Measurements from ENCODE around the gene NCS1.
"Not testable (repeated sequence)": the region's sequence is repeated elsewhere in the genome, so short reads cannot be mapped to it uniquely, and the experiment has no call there.

NCS1 gene

DNA sequence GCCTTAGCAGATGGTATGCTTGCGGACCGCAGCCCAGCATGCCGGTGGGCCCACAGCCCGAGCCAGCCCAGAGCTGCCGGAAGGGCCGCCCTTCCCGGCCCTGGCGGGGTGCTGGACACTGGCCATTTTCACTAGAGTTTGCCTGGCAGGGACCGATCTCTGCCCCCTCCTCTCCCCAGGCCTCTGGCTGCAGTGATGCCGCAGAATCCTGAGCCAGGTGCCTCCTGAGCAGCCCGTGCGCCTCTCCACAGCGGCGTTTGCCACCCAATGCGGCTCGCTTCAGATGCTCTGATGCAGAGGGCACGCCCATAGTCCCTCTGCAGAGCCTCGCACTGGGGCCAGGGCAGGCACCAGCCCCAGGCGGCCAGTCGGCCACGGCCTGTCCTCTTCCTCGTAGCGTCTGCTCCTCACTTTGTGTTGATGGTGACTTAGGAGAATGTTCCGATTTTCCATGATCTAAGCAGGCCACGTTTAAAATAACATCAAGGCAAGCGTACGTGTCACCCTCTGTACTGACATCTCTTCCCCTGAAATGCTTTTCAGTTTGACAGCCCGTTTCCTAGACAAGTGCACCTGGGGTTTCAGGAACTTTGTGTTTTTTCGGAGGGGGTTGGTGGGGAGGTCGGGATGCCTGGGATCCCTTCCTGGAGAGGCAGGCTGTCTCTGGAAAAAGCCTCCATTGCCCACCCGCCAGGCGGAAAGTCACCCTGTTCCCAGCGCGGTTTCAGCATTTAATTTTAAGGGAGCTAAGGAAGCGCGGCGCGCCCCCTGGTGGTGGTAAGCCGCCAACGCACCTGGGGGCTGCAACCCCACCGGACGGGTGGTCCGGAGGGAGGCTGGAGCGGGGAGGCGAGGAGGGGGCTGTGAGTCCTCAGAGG, 63.6 kb downstream of the NCS1 start:
- in situ Hi-C loops (cut with MboI; ENCODE audit: low sequenced_read_pairs): loop anchor here (5.0 kb wide), 1 partner anchor 123 kb away; no protein-coding TSS in a partner anchor

DNA sequence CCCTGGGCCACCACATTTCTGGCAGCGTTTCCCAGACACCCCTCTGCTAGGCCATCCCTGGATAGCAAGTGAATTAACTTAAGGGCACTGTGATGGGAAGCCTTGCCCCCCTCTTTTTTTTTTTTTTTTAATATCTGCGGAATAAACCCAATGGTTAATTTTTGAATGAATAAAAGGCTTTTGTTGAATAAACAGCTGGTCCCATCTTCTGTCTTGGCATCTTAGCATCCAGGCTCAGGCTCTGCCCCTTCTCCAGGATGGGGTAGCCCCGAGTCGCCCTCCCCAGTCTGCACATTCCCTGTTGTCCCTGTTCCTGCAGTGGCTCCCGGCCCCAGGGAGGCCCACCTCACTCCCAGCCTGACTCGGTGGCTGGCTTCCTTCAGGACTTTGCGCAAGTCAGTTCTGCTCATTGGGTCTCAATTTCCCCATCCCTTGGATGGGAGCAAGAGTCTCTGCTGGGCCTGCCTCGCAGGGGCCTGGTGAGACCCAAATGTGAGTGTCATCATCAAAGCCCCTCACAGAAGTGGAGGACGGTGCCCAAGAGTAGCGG, 64.3 kb downstream of the NCS1 start:
- in situ Hi-C loops (cut with MboI; ENCODE audit: low sequenced_read_pairs): loop anchor here (5.0 kb wide), 1 partner anchor 124 kb away; no protein-coding TSS in a partner anchor

DNA sequence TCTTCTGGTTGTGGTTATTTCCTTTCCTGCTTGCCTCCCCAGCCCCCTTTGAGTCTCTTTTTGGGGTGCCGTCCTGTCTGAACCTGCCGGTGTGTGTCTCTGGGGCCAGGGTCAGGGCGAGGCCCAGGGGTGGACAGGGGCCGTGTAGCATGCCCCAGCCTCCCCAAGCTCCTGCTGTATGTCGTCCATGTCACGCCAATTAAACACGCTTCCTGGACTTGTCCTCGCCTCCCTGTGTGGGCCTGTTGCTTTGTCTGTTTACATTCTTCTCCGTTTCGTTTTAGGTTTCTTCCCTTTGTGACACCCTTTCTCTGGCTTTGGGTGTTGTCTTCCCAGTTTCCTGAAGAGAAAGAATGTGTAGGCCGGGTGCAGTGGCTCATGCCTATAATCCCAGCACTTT, 64.9 kb downstream of the NCS1 start:
- in situ Hi-C loops (cut with MboI; ENCODE audit: low sequenced_read_pairs): loop anchor here (5.0 kb wide), 1 partner anchor 125 kb away; no protein-coding TSS in a partner anchor

DNA sequence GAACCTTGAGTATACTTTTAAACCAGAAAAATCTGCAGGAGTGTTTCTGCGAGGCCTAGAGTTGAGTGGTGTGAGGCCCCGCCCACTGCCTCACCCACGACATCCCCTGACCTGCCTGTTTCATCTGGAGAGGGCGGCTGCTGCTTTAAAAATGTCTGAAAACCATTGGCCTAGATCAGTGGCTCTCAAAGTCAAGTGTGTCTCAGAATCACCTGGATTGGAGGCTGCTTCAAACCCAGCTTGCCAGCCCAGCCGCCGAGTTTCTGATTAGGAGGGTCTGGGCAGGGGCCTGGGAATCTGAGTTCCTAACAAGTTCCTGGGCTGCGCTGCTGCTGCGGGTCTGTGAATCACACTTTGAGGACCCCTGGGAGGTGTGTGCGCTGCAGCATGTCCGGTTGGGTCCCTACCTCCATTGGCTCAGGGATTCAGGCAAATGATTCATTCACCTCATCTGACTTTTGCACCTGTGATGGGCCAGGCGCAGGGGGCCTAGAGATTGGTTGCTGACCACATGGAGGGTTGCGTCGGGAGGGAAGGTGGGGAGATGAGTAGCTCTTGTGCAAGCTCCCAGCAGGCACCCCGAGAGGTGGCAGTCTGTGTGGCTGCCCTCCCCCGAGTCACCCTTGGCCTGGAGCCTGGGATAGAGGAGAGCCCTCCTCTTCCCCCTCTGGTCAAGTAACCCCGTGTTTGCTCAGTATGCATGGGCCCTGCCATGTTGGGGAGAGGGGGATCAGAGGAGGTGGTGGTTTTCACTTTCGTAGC, 65.7 kb downstream of the NCS1 start:
- in situ Hi-C loops (cut with MboI; ENCODE audit: low sequenced_read_pairs): loop anchor here (5.0 kb wide), 1 partner anchor 126 kb away; no protein-coding TSS in a partner anchor

DNA sequence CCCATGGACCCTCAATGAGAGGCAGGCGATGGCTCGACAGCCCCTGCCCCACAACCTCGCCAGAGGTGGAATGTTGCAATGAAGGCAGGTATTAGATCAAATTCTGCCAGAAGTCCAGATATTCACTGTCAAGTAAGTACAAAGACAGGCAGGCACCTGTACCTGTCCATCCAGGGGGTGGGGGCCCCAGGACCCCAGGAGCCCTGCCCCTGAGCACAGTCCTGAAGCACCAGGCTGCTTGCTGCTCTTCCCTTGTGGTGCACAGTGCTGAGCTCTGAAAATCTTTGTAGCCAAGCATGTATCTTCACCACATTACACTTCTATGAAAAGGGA, 67.1 kb downstream of the NCS1 start:
- in situ Hi-C loops (cut with MboI; ENCODE audit: low sequenced_read_pairs): loop anchor here (5.0 kb wide), 1 partner anchor 127 kb away; no protein-coding TSS in a partner anchor

DNA sequence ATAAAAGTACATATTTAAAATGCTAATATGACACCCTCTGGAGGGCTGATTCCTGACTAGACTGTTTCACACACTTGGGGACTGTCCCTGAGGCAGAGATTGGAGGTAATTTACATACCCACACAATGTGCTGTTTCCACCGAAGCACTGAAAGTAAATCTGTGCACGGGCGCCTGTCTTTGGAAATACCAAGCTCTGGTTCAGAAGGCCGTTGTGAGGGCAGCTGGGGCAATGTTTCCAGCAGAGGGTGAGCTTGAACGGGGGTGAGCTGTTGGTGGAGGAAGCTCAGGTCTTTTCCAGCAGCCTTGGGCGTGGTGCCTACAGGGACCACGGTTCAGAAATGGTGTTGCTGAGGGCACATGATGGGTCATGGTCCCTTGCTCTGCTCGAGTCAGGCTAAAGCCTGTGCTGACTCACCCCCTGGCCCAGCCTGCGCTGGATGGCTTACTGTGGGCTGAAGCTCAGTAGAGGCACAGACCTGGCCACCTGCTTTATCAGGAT, 67.6 kb downstream of the NCS1 start:
- in situ Hi-C loops (cut with MboI; ENCODE audit: low sequenced_read_pairs): loop anchor here (5.0 kb wide), 1 partner anchor 127 kb away; no protein-coding TSS in a partner anchor

DNA sequence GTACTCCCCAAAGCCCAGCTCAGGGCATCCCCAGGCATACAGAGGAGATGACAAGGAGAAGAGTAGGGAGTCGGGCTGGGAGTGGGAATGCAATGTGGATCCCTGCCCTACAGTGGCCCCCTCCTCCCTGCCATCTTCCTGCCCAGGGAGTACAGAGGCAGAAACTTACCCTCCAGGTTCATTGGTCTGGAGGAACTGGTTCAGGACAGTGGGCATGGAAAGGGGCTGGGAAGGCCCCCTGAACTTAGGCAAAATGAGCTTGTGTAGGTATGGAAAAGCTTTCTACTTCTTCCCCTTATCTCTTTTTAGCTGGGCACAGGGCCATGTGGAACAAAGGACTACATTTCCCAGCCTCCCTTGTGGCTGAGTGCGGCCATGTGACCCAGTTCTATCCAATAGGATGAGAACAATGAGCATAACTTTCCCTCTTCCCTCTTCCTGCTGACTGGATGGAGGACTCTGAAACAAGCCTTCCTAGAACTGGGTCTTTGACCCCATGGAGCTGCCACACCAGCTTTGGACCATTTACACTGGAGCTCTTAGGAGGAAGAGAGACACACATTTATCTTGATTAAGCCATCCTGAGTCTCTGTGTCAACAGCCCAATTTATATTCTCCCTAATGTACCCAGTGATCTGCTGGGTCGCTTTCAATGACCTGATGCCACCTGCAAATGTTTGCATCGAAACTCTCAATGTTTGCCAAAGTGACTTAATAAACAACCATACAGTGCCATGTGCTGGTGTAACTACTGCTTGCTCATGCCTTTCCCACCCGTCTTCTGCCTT, 68.4 kb downstream of the NCS1 start:
- in situ Hi-C loops (cut with MboI; ENCODE audit: low sequenced_read_pairs): no loop called here

DNA sequence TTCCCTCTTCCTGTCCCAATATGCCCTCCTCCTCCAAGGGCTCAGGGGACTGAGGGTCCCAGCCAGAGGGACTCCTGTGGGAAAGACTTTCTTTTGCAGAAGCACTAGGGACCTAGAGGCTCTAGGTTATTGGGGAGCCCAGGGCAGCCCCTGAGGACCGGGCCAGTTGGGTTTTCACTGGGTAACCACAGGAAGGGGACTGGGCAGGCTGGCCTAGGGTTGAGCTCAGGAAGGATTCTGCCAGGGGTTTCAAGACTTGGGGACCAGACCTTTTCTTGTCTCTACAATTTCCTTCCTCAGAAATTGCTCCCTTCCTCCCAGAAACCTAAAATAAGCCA, 69.0 kb downstream of the NCS1 start:
- in situ Hi-C loops (cut with MboI; ENCODE audit: low sequenced_read_pairs): no loop called here

DNA sequence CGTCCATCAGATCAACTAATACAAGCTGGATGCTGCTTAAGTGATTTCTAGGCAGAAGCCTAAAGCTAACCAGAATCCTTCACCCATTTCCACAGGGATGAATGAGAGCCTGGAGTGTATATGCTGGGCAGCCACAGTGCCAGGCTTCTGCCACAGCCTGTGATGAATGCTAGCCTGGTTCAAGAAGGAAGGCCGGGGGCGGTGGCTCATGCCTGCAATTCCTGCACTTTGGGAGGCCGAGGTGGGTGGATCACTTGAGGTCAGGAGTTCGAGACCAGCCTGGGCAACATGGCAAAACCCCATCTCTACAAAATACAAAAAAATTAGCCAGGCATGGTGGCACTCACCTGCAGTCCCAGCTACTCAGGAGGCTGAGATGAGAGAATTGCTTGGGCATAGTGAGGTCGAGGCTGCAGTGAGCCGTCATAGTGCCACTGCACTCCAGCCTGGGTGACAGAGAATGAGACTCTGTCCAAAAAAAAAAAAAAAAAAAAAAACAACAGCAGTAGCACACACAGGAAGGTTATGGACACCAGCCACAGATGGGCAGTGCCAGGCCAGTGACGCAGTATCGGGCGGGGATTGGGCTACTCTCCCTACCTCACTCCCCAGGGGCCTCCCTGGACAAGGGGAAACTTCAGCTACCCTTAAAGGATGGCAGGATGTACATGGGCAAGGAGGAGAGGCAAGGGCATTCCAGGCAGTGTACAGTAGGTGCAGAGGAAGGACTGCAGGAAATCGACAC, 70.2 kb downstream of the NCS1 start:
- in situ Hi-C loops (cut with MboI; ENCODE audit: low sequenced_read_pairs): no loop called here

DNA sequence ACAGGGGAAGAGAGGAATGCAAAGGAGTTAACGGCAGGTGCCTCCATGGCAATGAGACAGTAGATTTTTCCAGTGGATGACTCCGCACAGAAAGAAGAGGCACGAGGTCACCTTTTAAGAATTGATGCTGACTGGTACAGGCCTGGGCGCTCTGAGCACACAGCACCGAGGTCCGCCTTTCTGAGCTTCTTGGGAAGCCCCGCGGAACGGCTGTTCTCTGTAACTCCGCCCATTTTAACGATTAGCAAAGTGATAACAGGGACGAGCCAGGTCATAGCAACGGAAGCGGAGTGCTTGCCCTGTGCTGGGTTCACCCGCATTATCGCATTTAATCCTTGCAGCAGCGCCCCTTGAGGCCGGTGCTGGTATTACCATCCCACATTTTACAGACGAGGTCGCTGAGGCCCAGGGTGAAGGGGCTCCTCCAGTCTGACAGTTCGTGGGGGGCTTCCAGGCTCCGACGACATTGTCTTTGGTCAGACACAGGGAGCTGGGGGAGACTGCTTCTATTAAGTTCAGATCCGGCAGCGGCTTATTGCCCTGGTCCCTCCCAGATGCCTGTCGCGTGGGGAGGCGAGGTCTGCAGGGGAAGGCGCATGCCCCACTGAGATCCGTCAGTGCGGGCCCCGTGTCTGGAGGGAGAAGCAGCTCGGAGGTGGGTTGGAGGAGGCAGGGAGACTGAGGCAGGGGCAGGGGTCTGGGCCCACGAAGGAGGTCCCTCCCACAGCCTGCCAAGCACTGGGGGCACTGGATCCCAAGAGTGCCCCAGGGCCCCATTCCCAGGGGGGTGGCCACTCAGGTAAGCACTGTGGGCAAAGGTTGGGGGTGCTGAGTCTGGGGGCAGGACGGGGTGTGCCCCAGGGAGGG, 71.0 kb downstream of the NCS1 start:
- in situ Hi-C loops (cut with MboI; ENCODE audit: low sequenced_read_pairs): no loop called here

DNA sequence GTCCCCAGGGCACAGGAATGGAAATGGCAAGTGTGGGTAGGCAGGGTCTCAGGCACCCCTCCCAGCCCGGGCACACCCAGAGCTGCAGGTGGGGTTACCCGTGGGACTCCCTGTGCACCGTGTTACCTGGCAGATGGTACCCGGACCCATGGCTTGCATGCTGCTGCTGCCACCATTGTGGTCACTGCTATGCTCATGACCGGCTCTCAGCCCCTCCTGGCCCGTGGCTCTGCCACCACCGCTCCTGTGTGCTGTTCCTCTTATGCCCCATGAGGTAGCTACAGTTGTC, 71.6 kb downstream of the NCS1 start:
- in situ Hi-C loops (cut with MboI; ENCODE audit: low sequenced_read_pairs): no loop called here

DNA sequence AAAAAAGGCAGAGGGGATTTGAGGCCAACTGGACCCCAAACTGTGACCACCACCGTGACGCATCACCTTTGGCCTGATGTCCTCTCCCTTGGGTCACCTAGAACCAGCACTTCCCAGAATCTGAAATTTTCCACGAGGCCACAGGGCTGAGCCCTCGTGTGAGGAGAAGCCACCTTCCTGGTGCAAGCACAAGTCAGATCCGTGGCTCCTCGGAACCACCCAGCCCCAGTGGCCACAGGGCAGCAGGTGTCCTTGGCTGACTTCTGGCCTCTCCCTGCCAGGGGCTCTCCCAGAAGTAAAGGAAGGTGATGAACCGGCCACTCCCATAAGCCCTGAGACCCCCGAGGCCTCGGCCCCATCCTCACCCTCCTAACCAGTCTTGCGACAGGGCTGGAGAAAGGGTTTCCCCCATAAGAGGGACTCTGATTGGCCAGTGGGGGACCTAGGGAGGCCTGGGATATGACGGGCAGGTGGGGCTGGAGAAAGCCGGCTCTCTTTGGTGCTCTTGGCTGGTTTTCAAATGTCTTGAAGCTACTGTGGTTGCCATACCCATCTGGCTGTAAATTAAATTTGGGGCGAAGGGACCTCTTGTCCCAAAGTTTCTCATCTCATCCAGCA, 72.5 kb downstream of the NCS1 start:
- in situ Hi-C loops (cut with MboI; ENCODE audit: low sequenced_read_pairs): no loop called here

DNA sequence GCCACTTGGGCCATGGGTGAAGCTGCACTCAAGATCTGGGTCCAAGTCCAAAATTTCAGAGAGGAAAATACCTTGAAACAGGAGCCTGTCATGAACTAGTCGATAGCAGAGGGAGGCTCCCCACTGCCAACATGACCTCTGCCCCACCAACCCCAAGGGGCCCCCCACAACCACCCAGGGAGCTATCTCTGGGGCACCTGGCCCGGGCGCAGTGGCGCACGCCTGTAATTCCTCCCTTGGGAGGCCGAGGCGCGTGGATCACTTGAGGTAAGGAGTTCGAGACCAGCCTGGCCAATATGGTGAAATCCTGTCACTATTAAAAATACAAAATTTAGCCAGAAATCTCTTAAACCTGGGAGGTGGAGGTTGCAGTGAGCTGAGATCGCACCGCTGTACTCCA, 73.3 kb downstream of the NCS1 start:
- in situ Hi-C loops (cut with MboI; ENCODE audit: low sequenced_read_pairs): no loop called here

DNA sequence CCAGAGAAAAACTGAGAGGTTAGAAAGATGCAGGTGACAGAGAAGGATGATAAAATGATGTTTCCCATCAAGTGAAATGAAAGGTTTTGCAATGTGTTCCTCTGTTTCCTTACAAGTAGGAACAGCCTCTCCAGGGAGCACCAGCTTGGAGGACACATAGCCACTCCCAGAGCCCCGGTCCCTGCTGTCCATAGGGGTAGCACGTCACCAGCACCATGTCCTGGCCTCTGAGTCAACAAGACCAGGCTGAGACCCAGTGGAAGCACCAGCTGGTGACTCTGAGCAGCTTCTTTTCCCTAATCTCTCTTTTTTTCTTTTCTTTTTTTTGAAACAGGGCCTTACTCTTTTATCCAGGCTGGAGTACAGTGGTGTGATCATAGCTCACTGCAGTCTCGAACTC, 73.9 kb downstream of the NCS1 start:
- in situ Hi-C loops (cut with MboI; ENCODE audit: low sequenced_read_pairs): no loop called here

DNA sequence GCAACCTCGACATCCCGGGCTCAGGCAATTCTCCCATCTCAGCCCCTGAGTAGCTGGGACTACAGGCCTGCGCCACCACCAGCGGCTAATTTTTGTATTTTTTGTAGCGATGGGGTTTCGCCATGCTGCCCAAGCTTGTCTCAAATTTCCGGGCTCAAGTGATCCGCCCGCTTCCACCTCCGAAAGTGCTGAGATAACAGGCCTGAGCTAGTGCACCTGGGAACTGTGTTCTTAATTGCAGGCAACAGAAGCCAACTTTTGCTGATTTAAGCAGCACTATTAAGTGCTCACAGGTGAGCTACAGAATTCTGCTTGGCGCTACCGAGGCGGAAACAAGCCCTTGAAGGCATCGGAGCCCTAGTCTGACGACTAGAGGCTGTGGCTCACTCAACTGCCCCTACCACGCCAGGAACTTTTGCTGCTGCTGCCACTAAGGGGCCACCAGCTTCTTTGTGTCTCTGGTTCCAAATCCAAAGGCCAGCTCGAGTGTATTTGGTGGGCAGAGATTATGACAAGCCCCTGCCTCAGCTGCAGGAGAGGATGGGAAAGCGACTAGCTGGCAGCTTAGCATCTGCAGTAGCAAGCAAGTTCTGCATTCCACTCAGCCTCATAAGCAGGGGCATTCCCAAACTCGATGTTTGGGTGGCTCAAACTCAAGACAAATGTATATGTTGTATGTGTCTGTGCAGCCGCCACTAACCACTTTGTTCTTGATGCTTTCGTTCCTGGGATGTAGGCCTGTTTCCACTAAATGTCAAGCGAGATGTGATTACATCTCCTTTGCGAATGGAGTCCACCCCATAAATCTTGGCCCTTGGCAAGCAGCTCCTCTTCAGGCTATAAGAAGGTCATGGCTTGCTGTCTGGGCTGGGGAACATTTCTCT, 82.8 kb downstream of the NCS1 start:
- in situ Hi-C loops (cut with MboI; ENCODE audit: low sequenced_read_pairs): no loop called here

DNA sequence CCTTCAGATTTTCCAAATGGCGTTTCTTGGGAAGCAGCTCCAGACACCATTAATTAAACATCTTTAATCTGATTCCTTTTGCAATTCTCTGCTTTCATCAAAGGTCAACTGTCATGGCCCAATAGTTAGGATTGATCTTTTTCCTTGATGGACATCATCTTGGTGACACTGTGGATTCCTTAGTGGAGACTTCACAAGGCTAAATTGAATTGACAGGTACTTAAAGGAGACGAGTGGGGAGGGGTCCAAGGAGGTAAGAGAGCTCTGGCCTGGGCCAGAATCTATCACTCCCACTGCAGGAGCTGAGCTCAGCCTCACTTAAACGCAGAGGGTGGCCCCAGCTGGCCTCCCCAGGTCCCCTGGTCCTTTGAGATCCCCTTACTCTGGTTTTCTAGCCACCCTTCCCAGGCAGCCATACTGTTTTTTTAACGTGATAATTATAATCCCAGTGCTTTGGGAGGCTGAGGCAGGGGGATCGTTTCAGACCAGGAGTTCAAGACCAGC, 83.5 kb downstream of the NCS1 start:
- in situ Hi-C loops (cut with MboI; ENCODE audit: low sequenced_read_pairs): no loop called here

DNA sequence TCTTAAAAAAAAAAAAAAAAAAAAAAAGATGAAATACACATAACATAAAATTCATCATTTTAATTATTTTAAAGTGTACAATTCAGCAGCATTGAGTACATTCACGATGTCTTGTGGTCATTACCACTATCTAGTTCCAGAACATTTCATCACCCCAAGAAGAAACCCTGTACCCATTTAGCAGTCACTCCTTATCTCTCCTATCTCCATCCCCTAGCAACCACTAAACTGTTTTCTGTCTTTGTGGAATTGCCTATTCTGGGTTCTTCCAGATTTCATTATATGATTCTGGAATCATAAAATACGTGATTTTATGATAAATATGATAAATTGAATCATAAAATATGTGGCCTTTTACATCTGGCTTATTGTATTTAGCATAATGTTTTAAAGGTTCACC, 84.4 kb downstream of the NCS1 start:
- in situ Hi-C loops (cut with MboI; ENCODE audit: low sequenced_read_pairs): no loop called here

DNA sequence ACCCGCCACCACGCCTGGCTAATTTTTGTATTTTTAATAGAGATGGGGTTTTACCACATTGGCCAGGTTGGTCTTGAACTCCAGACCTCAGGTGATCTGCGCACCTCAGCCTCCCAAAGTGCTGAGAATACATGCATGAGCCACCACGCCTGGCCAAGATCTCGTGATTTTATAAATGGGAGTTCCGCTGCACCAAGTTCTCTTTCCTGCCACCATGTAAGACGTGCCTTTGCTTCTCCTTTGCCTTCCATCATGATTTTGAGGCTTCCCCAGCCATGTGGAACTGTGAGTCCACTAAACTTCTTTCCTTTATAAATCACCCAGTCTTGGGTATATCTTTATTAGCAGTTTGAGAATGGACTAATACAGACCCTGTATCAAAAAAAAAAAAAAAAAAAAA, 85.9 kb downstream of the NCS1 start:
- in situ Hi-C loops (cut with MboI; ENCODE audit: low sequenced_read_pairs): not testable (repeated sequence)

Measured in HL-60/S4 treated with phorbol 12-myristate 13-acetate at 8.2 ng/mL for 4 days and 3 days (cell line).